GM23338 (cell line): ENCODE measurements around the gene RAD51B.

Experiments used
- CREB1 ChIP-seq: fragments of 250-450 bp; sonication (Bioruptor Pico); IDR thresholded peaks from 2 replicates; pipeline ENCODE4 v1.5.0; 2020; ENCODE audit warnings: low read depth, mild to moderate bottlenecking, moderate library complexity
- CTCF ChIP-seq, 2 experiments: fragments of 200-600 bp in 1 of 2; sonication (generic) in 1 of 2; conservative IDR thresholded peaks; 2 replicates each; pipeline versions ENCODE4 v1.5.1 to v1.6.1; 2016 to 2017; ENCODE audit warnings: antibody characterized with exemption in 2 of 2, low read depth in 2 of 2, mild to moderate bottlenecking in 2 of 2, moderate library complexity in 1 of 2
- ETS1 ChIP-seq: IDR thresholded peaks from 2 replicates; pipeline ENCODE4 v1.6.1; 2016; ENCODE audit warnings: antibody characterized with exemption
- EZH2 ChIP-seq: fragments of 200-600 bp; sonication (generic); IDR thresholded peaks from one replicate; pipeline ENCODE4 v1.8.0; 2017; ENCODE audit warnings: antibody characterized with exemption, mild to moderate bottlenecking, low read depth; ENCODE audit not compliant: unreplicated experiment
- EZH2phosphoT487 ChIP-seq: fragments of 200-600 bp; sonication (generic); IDR thresholded peaks from one replicate; pipeline ENCODE4 v1.8.1; 2018; ENCODE audit warnings: antibody characterized with exemption; ENCODE audit not compliant: unreplicated experiment
- JUNB ChIP-seq: IDR thresholded peaks from one replicate; pipeline ENCODE4 v1.6.1; 2016; ENCODE audit warnings: antibody characterized with exemption; ENCODE audit not compliant: unreplicated experiment
- NANOG ChIP-seq: IDR thresholded peaks from 2 replicates; pipeline ENCODE4 v1.6.1; 2016; ENCODE audit warnings: antibody characterized with exemption, borderline replicate concordance
- POLR2AphosphoS5 ChIP-seq: IDR thresholded peaks from 2 replicates; pipeline ENCODE4 v1.6.1; 2016; ENCODE audit warnings: antibody characterized with exemption, low read depth
- REST ChIP-seq: IDR thresholded peaks from one replicate; pipeline ENCODE4 v1.6.1; 2018; ENCODE audit warnings: antibody characterized with exemption; ENCODE audit not compliant: unreplicated experiment
- ZNF114 ChIP-seq: fragments of 250-450 bp; sonication (Bioruptor Pico); IDR thresholded peaks from 2 replicates; pipeline ENCODE4 v1.5.0; 2020; ENCODE audit warnings: mild to moderate bottlenecking, moderate library complexity
- ZNF331 ChIP-seq: fragments of 250-450 bp; sonication (Bioruptor Pico); IDR thresholded peaks from 2 replicates; pipeline ENCODE4 v1.5.0; 2020; ENCODE audit warnings: low read depth, mild to moderate bottlenecking, moderate library complexity

GRCh38 chr14:68380329-68380741, 560.8 kb downstream of the RAD51B start:
- TF ChIP-seq CTCF (conservative IDR thresholded peaks at IDR 0.05; ENCODE audit: low read depth in 2 of 2) (no peak), CREB1 (no peak), EZH2 (no peak), REST (no peak), EZH2phosphoT487 (no peak), POLR2AphosphoS5 (no peak), ETS1 (no peak), ZNF114 (CRISPR knock-in tag) (no peak), JUNB (no peak), NANOG (no peak), ZNF331 (CRISPR knock-in tag) (no peak)
